ENCODE results near the gene ODF2. TPM values are rescaled to one million over a fixed set of nuclear protein-coding genes. Genes with fewer than 3 reads are reported as not detected.
A peak's percentile ranks its signal among the peaks of the same experiment; 100 is the strongest.

Gene ODF2
- total RNA-seq, 1 experiment from 2014 or later, result 31.9 TPM

GRCh38 chr9:128416432-128417019 lies 39.3 kb upstream of the ODF2 start (continued):
- no peak for TF ChIP-seq JUN (CRISPR knock-in tag; IDR thresholded peaks at IDR 0.05)
- no peak for TF ChIP-seq SOX15 (CRISPR knock-in tag; IDR thresholded peaks at IDR 0.05)
- no peak for TF ChIP-seq PRDM15 (CRISPR knock-in tag; IDR thresholded peaks at IDR 0.05)
- TF ChIP-seq EMX1 (CRISPR knock-in tag; IDR thresholded peaks at IDR 0.05), result no peak
- no peak for TF ChIP-seq PREB (CRISPR knock-in tag; IDR thresholded peaks at IDR 0.05; ENCODE audit: borderline replicate concordance)
- TF ChIP-seq CBFB (CRISPR knock-in tag; IDR thresholded peaks at IDR 0.05; ENCODE audit: low read depth), result no peak
- TF ChIP-seq STAT6 (CRISPR knock-in tag; conservative IDR thresholded peaks at IDR 0.05; ENCODE audit: low read depth), result no peak
- TF ChIP-seq, protein P1, sequence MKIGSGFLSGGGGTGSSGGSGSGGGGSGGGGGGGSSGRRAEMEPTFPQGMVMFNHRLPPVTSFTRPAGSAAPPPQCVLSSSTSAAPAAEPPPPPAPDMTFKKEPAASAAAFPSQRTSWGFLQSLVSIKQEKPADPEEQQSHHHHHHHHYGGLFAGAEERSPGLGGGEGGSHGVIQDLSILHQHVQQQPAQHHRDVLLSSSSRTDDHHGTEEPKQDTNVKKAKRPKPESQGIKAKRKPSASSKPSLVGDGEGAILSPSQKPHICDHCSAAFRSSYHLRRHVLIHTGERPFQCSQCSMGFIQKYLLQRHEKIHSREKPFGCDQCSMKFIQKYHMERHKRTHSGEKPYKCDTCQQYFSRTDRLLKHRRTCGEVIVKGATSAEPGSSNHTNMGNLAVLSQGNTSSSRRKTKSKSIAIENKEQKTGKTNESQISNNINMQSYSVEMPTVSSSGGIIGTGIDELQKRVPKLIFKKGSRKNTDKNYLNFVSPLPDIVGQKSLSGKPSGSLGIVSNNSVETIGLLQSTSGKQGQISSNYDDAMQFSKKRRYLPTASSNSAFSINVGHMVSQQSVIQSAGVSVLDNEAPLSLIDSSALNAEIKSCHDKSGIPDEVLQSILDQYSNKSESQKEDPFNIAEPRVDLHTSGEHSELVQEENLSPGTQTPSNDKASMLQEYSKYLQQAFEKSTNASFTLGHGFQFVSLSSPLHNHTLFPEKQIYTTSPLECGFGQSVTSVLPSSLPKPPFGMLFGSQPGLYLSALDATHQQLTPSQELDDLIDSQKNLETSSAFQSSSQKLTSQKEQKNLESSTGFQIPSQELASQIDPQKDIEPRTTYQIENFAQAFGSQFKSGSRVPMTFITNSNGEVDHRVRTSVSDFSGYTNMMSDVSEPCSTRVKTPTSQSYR (CRISPR knock-in tag; IDR thresholded peaks at IDR 0.05), result no peak

DNA sequence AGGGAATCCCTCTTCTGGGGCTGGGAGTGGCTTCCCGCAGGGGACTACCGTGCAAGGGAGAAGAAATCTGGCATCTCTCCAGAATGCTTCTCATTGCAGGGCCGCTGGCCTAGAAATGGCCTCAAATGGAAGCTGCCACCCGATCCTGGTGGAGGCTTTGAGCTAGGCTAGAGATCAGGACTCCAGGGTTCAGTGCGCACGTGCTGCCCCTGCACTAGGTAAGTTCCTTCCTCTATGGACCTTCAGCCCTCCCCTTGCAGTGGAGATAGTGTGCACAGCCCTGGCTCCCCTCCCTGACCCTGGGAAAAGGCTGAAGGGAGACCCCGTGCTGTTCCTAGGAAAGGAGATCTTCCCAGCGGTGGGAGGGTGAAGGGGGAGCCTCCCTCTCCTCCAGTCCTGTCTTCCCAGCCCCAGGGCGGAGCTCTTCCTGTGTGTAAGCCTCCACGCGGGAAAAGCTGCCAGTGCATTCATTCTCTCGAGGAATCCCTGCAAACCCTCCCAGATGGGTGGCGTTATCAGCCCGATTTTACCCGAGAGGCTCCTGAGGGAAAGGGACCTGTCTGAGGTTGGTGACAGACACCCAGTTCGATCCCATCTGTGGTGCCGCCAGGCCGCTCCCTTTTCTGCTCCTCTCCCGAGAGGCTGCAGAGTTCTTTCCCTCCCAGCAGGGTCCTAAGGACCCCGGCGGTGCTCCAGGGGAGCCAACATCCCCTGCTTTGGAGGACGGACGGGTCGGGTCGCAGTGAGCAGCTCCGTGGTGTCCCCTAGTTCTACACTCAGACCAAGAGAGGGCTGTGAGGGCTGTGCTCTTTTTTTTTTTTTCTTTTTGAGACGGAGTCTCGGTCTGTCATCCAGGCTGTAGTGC lies 36.5 kb upstream of the ODF2 start:
- Mint-ChIP-seq H3K27ac (no peak overlapping the region), H3K4me3 (peak overlapping the region; percentile 67), H3K9me3 (no peaks in the 10 kb centered on the region), H3K36me3 (no peaks in the 10 kb centered on the region), H3K27me3 (ENCODE audit: low read depth) (peaks cover 59% of the 10 kb centered on the region), H3K4me1 (peaks cover 32% of the 10 kb centered on the region)
- ChIA-PET POLR2A (interaction anchor here (0.6 to 1.5 kb wide), 3 partner anchors 35 to 143 kb away, joined by 3 to 4 read pairs (median 4); partner anchors contain the start of genes GOLGA2 and SWI5), CTCF (interaction anchor here (0.6 to 4.5 kb wide), 47 partner anchors 7 to 411 kb away, joined by 3 to 58 read pairs (median 5); partner anchors contain the start of genes DNM1, GLE1, ODF2 and SLC27A4)
- no peak for DNase-seq (ENCODE audit: low spot score)
- 0 out of 2 replicates have a peak, but pooled peaks have one; percentile 3 for ATAC-seq
- TF ChIP-seq ZNF317 (CRISPR knock-in tag; IDR thresholded peaks at IDR 0.05; ENCODE audit: borderline replicate concordance, low read depth) (no peak), CTCF (IDR thresholded peaks at IDR 0.05) (no peak), ZSCAN18 (CRISPR knock-in tag; IDR thresholded peaks at IDR 0.05) (no peak), RORB (CRISPR knock-in tag; IDR thresholded peaks at IDR 0.05) (no peak), GRHL2 (CRISPR knock-in tag; IDR thresholded peaks at IDR 0.05; ENCODE audit: insufficient replicate concordance, severe bottlenecking) (no peak), NFATC4 (CRISPR knock-in tag; IDR thresholded peaks at IDR 0.05) (no peak), GTF2I (CRISPR knock-in tag; conservative IDR thresholded peaks at IDR 0.05) (no peak), STAT6 (CRISPR knock-in tag; conservative IDR thresholded peaks at IDR 0.05; ENCODE audit: low read depth) (no peak)

All from WTC11 (cell line).